ENCODE data around the gene LYPD6B. TPM values are rescaled to one million over a fixed set of nuclear protein-coding genes. Genes with fewer than 3 reads are reported as not detected.

The LYPD6B gene
- total RNA-seq, 1 experiment from 2014 or later: 2.0 TPM

DNA sequence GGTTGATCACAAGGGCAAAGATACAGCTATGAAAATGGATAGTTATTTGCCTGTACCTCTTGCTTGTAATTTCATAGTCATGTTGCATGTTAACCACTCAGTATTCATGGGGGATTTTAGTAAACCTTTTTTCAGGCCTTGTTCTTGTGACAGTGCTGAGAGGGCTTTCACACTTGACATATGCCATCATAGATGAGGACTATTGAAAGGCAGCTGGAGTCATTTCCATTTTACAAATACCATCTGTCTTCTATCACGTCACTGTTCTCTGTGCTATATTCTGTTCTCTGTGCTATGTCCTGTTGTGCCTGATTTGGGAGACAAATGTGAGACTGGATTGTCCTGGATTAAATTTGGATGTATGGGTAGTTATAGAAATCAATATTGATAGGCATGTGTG is 131.7 kb downstream of the LYPD6B start:
- Histone ChIP-seq H3K14ac (ENCODE audit: insufficient read depth, low read length) (no peak overlapping the region), H2BK15ac (ENCODE audit: low read depth, low read length) (no peak overlapping the region), H3K4ac (ENCODE audit: low read depth, low read length) (no peak overlapping the region), H3T11ph (ENCODE audit: low read length) (no peak overlapping the region), H3K4me1 (ENCODE audit: insufficient read depth, low read length) (no peaks in the 10 kb centered on the region), H2BK5ac (ENCODE audit: insufficient read length, low read length) (no peak overlapping the region), H4K8ac (replicated peaks; ENCODE audit: insufficient read length, low read depth, low read length) (no peak overlapping the region), H3K23me2 (ENCODE audit: insufficient read length, low read depth, low read length, poor library complexity, severe bottlenecking) (no peaks in the 10 kb centered on the region), H2BK12ac (ENCODE audit: insufficient read length, low read depth, low read length) (no peak overlapping the region), H3K9ac (ENCODE audit: extremely low read depth, insufficient read length, low read length) (no peak overlapping the region), H2AFZ (ENCODE audit: low read length) (no peak overlapping the region), H3K27me3 (ENCODE audit: insufficient read depth, low read length) (no peaks in the 10 kb centered on the region), H4K91ac (ENCODE audit: insufficient read length, low read depth, low read length) (no peak overlapping the region), H3K79me1 (ENCODE audit: insufficient read depth, low read depth, low read length, poor library complexity, severe bottlenecking) (no peaks in the 10 kb centered on the region), H2AK5ac (ENCODE audit: insufficient read length, low read length) (no peak overlapping the region), H3K27ac (ENCODE audit: insufficient read length, low read depth, low read length) (no peak overlapping the region), H3K56ac (ENCODE audit: insufficient read length, low read depth, low read length) (no peak overlapping the region), H3K23ac (ENCODE audit: insufficient read length, low read depth, low read length) (no peak overlapping the region), H3K4me2 (ENCODE audit: insufficient read depth, insufficient read length, low read length) (no peak overlapping the region), H3K9me3 (ENCODE audit: control insufficient read depth, low read depth, low read length) (no peaks in the 10 kb centered on the region), H2BK20ac (ENCODE audit: low read depth, low read length, poor library complexity, severe bottlenecking) (no peak overlapping the region), H4K5ac (ENCODE audit: insufficient read length, low read depth, low read length) (no peak overlapping the region), H3K79me2 (ENCODE audit: insufficient read depth, low read length) (no peaks in the 10 kb centered on the region), H3K18ac (ENCODE audit: insufficient read length, low read depth, low read length) (no peak overlapping the region), H4K20me1 (ENCODE audit: control insufficient read depth, insufficient read depth, insufficient read length) (no peaks in the 10 kb centered on the region), H2BK120ac (ENCODE audit: low read depth, low read length, poor library complexity, severe bottlenecking) (no peak overlapping the region)
- Mint-ChIP-seq H3K27ac (no peak overlapping the region), H3K27me3 (ENCODE audit: low read depth) (no peaks in the 10 kb centered on the region), H3K36me3 (ENCODE audit: insufficient read depth in 1 of 3, low read depth in 3 of 3) (no peaks in the 10 kb centered on the region; a peak in 1 of 7 replicates), H3K9me3 (peaks cover 0 to 3% of the 10 kb centered on the region in 2 experiments; a peak in 2 of 5 replicates), H3K4me3 (no peak overlapping the region), H3K4me1 (peaks cover 8 to 10% of the 10 kb centered on the region in 2 experiments)
- no CpG with 5 or more reads among the region's 1 CpG for WGBS (ENCODE audit: extremely low coverage, insufficient read length, low lambda C conversion rate)
- DNase-seq: no peak
- TF ChIP-seq, protein P1, sequence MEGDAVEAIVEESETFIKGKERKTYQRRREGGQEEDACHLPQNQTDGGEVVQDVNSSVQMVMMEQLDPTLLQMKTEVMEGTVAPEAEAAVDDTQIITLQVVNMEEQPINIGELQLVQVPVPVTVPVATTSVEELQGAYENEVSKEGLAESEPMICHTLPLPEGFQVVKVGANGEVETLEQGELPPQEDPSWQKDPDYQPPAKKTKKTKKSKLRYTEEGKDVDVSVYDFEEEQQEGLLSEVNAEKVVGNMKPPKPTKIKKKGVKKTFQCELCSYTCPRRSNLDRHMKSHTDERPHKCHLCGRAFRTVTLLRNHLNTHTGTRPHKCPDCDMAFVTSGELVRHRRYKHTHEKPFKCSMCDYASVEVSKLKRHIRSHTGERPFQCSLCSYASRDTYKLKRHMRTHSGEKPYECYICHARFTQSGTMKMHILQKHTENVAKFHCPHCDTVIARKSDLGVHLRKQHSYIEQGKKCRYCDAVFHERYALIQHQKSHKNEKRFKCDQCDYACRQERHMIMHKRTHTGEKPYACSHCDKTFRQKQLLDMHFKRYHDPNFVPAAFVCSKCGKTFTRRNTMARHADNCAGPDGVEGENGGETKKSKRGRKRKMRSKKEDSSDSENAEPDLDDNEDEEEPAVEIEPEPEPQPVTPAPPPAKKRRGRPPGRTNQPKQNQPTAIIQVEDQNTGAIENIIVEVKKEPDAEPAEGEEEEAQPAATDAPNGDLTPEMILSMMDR (conservative IDR thresholded peaks at IDR 0.05): no peak

Data from H9 (cell line).